MCF 10A (cell line): Measurements from ENCODE around the gene CEP43. TPM values are rescaled to one million over a fixed set of nuclear protein-coding genes. Genes with fewer than 3 reads are reported as not detected.

Experiments used
- BruUV-seq: library from RNA; stranded (reverse); fragments of 400-500 nt; replicated peaks from 2 replicates; lab custom pipeline; 2021; lab: Mats Ljungman, UMichigan
- CTCF ChIA-PET: fragments of 300-600 bp; sonication (Branson Sonifier 250); formaldehyde crosslinking; extraction: SDS; loops from one replicate; lab custom pipeline; 2021; ENCODE audit warnings: antibody characterized with exemption, inconsistent platforms; lab: Yijun Ruan, JAX
- POLR2A ChIA-PET: fragments of 300-600, 350-650 bp; sonication (Branson Sonifier 250); formaldehyde crosslinking; extraction: SDS; loops from one replicate; lab custom pipeline; 2020; ENCODE audit warnings: antibody characterized with exemption, inconsistent platforms; lab: Yijun Ruan, JAX
- DNase-seq: peaks from one replicate; pipeline ENCODE4 v3.0.0-alpha.2; 2018; ENCODE audit not compliant: unreplicated experiment
- H3K27ac Mint-ChIP-seq: one replicate; pipeline ENCODE4 v1.8.0; 2022; ENCODE audit warnings: mild to moderate bottlenecking, low read depth, mixed read lengths; ENCODE audit not compliant: unreplicated experiment
- H3K27me3 Mint-ChIP-seq: one replicate; pipeline ENCODE4 v1.8.0; 2022; ENCODE audit warnings: mixed read lengths; ENCODE audit not compliant: insufficient read depth, unreplicated experiment
- H3K36me3 Mint-ChIP-seq: one replicate; pipeline ENCODE4 v1.8.0; 2022; ENCODE audit warnings: mild to moderate bottlenecking, moderate library complexity, mixed read lengths; ENCODE audit not compliant: insufficient read depth, unreplicated experiment
- H3K4me1 Mint-ChIP-seq: one replicate; pipeline ENCODE4 v1.8.0; 2022; ENCODE audit warnings: mixed read lengths; ENCODE audit not compliant: insufficient read depth, unreplicated experiment
- H3K4me3 Mint-ChIP-seq: one replicate; pipeline ENCODE4 v1.8.0; 2022; ENCODE audit warnings: mild to moderate bottlenecking, moderate library complexity, mixed read lengths; ENCODE audit not compliant: unreplicated experiment
- H3K9me3 Mint-ChIP-seq: one replicate; pipeline ENCODE4 v1.8.0; 2022; ENCODE audit warnings: mixed read lengths; ENCODE audit not compliant: unreplicated experiment
- CTCF ChIP-seq: fragments of 200-600 bp; IDR thresholded peaks from one replicate; pipeline ENCODE4 v1.8.0; 2022; ENCODE audit warnings: antibody characterized with exemption, mild to moderate bottlenecking; ENCODE audit not compliant: unreplicated experiment
- intact Hi-C: fragments of 100-400 bp; cut with micrococcal nuclease; formaldehyde crosslinking; loops from 2 replicates; pipeline ENCODE4 v1.14.1; 2022
- total RNA-seq: library from RNA; stranded (reverse); gene quantifications from 2 replicates; pipeline ENCODE4 v1.2.3, GENCODE V29; 2022

The CEP43 gene
- total RNA-seq, 1 experiment from 2014 or later: 23.8 TPM

GRCh38 chr6:166972101-166972500 is 27.1 kb upstream of the CEP43 start:
- BruUV-seq: no TSS peak
- POLR2A ChIA-PET: no interaction called here
- CTCF ChIA-PET: interaction anchor here (1.0 to 1.2 kb wide), 3 partner anchors 12 to 197 kb away, joined by 4 to 5 read pairs (median 5); no protein-coding TSS in a partner anchor
- H3K9me3 Mint-ChIP-seq: peaks cover 7% of the 10 kb centered on the region
- no peaks in the 10 kb centered on the region for H3K4me1 Mint-ChIP-seq
- DNase-seq: no peak
- H3K27me3 Mint-ChIP-seq: no peaks in the 10 kb centered on the region
- H3K27ac Mint-ChIP-seq: no peak overlapping the region
- no peak overlapping the region for H3K4me3 Mint-ChIP-seq
- no peaks in the 10 kb centered on the region for H3K36me3 Mint-ChIP-seq
- intact Hi-C loops: no loop called here
- no peak for TF ChIP-seq CTCF

- no peak for TF ChIP-seq CTCF
- no TSS peak for BruUV-seq
- Mint-ChIP-seq H3K4me1 (no peaks in the 10 kb centered on the region), H3K4me3 (no peak overlapping the region), H3K27me3 (no peaks in the 10 kb centered on the region), H3K36me3 (peaks cover 6% of the 10 kb centered on the region), H3K9me3 (no peaks in the 10 kb centered on the region), H3K27ac (no peak overlapping the region)
- CTCF ChIA-PET: no interaction called here
- POLR2A ChIA-PET: no interaction called here
- DNase-seq: no peak
- intact Hi-C loops: no loop called here
Observed at GRCh38 chr6:166976636-166977035, 22.6 kb upstream of the CEP43 start.

- POLR2A ChIA-PET: interaction anchor here (0.7 kb wide), 1 partner anchor 848 kb away, joined by 3 read pairs; no protein-coding TSS in a partner anchor
- intact Hi-C loops: no loop called here
- no peaks in the 10 kb centered on the region for H3K4me1 Mint-ChIP-seq
- H3K4me3 Mint-ChIP-seq: no peak overlapping the region
- no peak for DNase-seq
- H3K9me3 Mint-ChIP-seq: no peaks in the 10 kb centered on the region
- CTCF ChIA-PET: interaction anchor here (0.6 to 1.2 kb wide), 2 partner anchors 11 to 27 kb away, joined by 3 to 9 read pairs; no protein-coding TSS in a partner anchor
- H3K27ac Mint-ChIP-seq: no peak overlapping the region
- peaks cover 7% of the 10 kb centered on the region for H3K36me3 Mint-ChIP-seq
- TF ChIP-seq CTCF: no peak
- H3K27me3 Mint-ChIP-seq: no peaks in the 10 kb centered on the region
- BruUV-seq: no TSS peak
Observed at GRCh38 chr6:166977621-166978525, 21.3 kb upstream of the CEP43 start.

- Mint-ChIP-seq H3K27ac (no peak overlapping the region), H3K36me3 (peaks cover 12% of the 10 kb centered on the region), H3K9me3 (no peaks in the 10 kb centered on the region), H3K4me3 (no peak overlapping the region), H3K4me1 (no peaks in the 10 kb centered on the region), H3K27me3 (no peaks in the 10 kb centered on the region)
- CTCF ChIA-PET: interaction anchor here (0.7 to 1.3 kb wide), 3 partner anchors 9 to 19 kb away, joined by 3 to 10 read pairs (median 4); no protein-coding TSS in a partner anchor
- DNase-seq: no peak
- no peak for TF ChIP-seq CTCF
- POLR2A ChIA-PET: interaction anchor here (1.1 kb wide), 1 partner anchor 25 kb away, joined by 5 read pairs; the partner anchor contains the start of gene RNASET2
- intact Hi-C loops: no loop called here
- BruUV-seq: no TSS peak
Observed at GRCh38 chr6:166980738-166981137, 18.5 kb upstream of the CEP43 start.
